ENCODE data around the gene DDX51. TPM values are rescaled to one million over a fixed set of nuclear protein-coding genes. Genes with fewer than 3 reads are reported as not detected.
A peak's percentile ranks its signal among the peaks of the same experiment; 100 is the strongest.

The DDX51 gene
- polyA plus RNA-seq, 1 donor from 2014 or later = 8.9 TPM

- no peaks in the 10 kb centered on the region for H3K27me3 Mint-ChIP-seq
- H3K27ac Mint-ChIP-seq = no peak overlapping the region
- no peaks in the 10 kb centered on the region for H3K36me3 Mint-ChIP-seq
- peaks cover 0 to 2% (median 0%) of the 10 kb centered on the region in 3 donors for H3K4me1 Mint-ChIP-seq
- H3K4me3 Mint-ChIP-seq = no peak overlapping the region
- no peaks in the 10 kb centered on the region for H3K9me3 Mint-ChIP-seq
Measured at GRCh38 chr12:132165584-132165983, 21.5 kb upstream of the DDX51 start.

GRCh38 chr12:132164426-132164825 is 20.3 kb upstream of the DDX51 start:
- H3K4me3 Mint-ChIP-seq = no peak overlapping the region
- peaks cover 0 to 2% (median 0%) of the 10 kb centered on the region in 3 donors for H3K4me1 Mint-ChIP-seq
- H3K27ac Mint-ChIP-seq = no peak overlapping the region
- no peaks in the 10 kb centered on the region for H3K9me3 Mint-ChIP-seq
- H3K36me3 Mint-ChIP-seq = no peaks in the 10 kb centered on the region
- no peaks in the 10 kb centered on the region for H3K27me3 Mint-ChIP-seq

GRCh38 chr12:132163911-132164288 is 19.8 kb upstream of the DDX51 start:
- Mint-ChIP-seq H3K4me1 (peaks cover 0 to 2% (median 0%) of the 10 kb centered on the region in 3 donors), H3K27ac (no peak overlapping the region), H3K9me3 (no peaks in the 10 kb centered on the region), H3K4me3 (no peak overlapping the region), H3K27me3 (no peaks in the 10 kb centered on the region), H3K36me3 (no peaks in the 10 kb centered on the region)

GRCh38 chr12:132163041-132163910 is 19.2 kb upstream of the DDX51 start:
- Mint-ChIP-seq H3K27me3 (no peaks in the 10 kb centered on the region), H3K4me3 (peak overlapping the region in 1 of 4 donors; percentile 54), H3K27ac (no peak overlapping the region), H3K9me3 (no peaks in the 10 kb centered on the region), H3K4me1 (peaks cover 0 to 2% (median 0%) of the 10 kb centered on the region in 3 donors), H3K36me3 (no peaks in the 10 kb centered on the region)

- Mint-ChIP-seq H3K27me3 (no peaks in the 10 kb centered on the region), H3K9me3 (no peaks in the 10 kb centered on the region), H3K27ac (no peak overlapping the region), H3K4me3 (no peak overlapping the region), H3K4me1 (peaks cover 0 to 2% (median 0%) of the 10 kb centered on the region in 3 donors), H3K36me3 (no peaks in the 10 kb centered on the region)
Measured at GRCh38 chr12:132162508-132163031, 18.5 kb upstream of the DDX51 start.

GRCh38 chr12:132161796-132162507 is 17.8 kb upstream of the DDX51 start:
- no peaks in the 10 kb centered on the region for H3K27me3 Mint-ChIP-seq
- peaks cover 0 to 2% (median 0%) of the 10 kb centered on the region in 3 donors for H3K4me1 Mint-ChIP-seq
- no peak overlapping the region for H3K27ac Mint-ChIP-seq
- H3K9me3 Mint-ChIP-seq = no peaks in the 10 kb centered on the region
- no peaks in the 10 kb centered on the region for H3K36me3 Mint-ChIP-seq
- no peak overlapping the region for H3K4me3 Mint-ChIP-seq

GRCh38 chr12:132161036-132161781 is 17.1 kb upstream of the DDX51 start:
- Mint-ChIP-seq H3K27me3 (no peaks in the 10 kb centered on the region), H3K4me3 (no peak overlapping the region), H3K27ac (no peak overlapping the region), H3K36me3 (no peaks in the 10 kb centered on the region), H3K4me1 (peaks cover 0 to 2% (median 0%) of the 10 kb centered on the region in 3 donors), H3K9me3 (no peaks in the 10 kb centered on the region)

- H3K4me3 Mint-ChIP-seq = no peak overlapping the region
- peaks cover 0 to 2% (median 0%) of the 10 kb centered on the region in 3 donors for H3K4me1 Mint-ChIP-seq
- H3K27me3 Mint-ChIP-seq = no peaks in the 10 kb centered on the region
- H3K27ac Mint-ChIP-seq = no peak overlapping the region
- H3K9me3 Mint-ChIP-seq = no peaks in the 10 kb centered on the region
- no peaks in the 10 kb centered on the region for H3K36me3 Mint-ChIP-seq
Measured at GRCh38 chr12:132160601-132161035, 16.5 kb upstream of the DDX51 start.

GRCh38 chr12:132160016-132160415 is 15.9 kb upstream of the DDX51 start:
- no peaks in the 10 kb centered on the region for H3K27me3 Mint-ChIP-seq
- no peaks in the 10 kb centered on the region for H3K9me3 Mint-ChIP-seq
- H3K36me3 Mint-ChIP-seq = no peaks in the 10 kb centered on the region
- H3K27ac Mint-ChIP-seq = no peak overlapping the region
- peaks cover 0 to 2% (median 0%) of the 10 kb centered on the region in 3 donors for H3K4me1 Mint-ChIP-seq
- peak overlapping the region in 1 of 4 donors; percentile 69 for H3K4me3 Mint-ChIP-seq

GRCh38 chr12:132159555-132160003 is 15.5 kb upstream of the DDX51 start:
- Mint-ChIP-seq H3K4me3 (no peak overlapping the region), H3K27me3 (no peaks in the 10 kb centered on the region), H3K36me3 (no peaks in the 10 kb centered on the region), H3K4me1 (peaks cover 0 to 2% (median 0%) of the 10 kb centered on the region in 3 donors), H3K9me3 (no peaks in the 10 kb centered on the region), H3K27ac (no peak overlapping the region)

- Mint-ChIP-seq H3K4me1 (no peaks in the 10 kb centered on the region), H3K27me3 (no peaks in the 10 kb centered on the region), H3K27ac (no peak overlapping the region), H3K9me3 (no peaks in the 10 kb centered on the region), H3K36me3 (no peaks in the 10 kb centered on the region), H3K4me3 (no peak overlapping the region)
Measured at GRCh38 chr12:132158677-132159554, 14.8 kb upstream of the DDX51 start.

- Mint-ChIP-seq H3K9me3 (no peaks in the 10 kb centered on the region), H3K36me3 (no peaks in the 10 kb centered on the region), H3K4me1 (no peaks in the 10 kb centered on the region), H3K4me3 (no peak overlapping the region), H3K27ac (no peak overlapping the region), H3K27me3 (no peaks in the 10 kb centered on the region)
Measured at GRCh38 chr12:132157733-132158409, 13.8 kb upstream of the DDX51 start.

- H3K9me3 Mint-ChIP-seq = no peaks in the 10 kb centered on the region
- H3K36me3 Mint-ChIP-seq = no peaks in the 10 kb centered on the region
- H3K27ac Mint-ChIP-seq = no peak overlapping the region
- H3K4me3 Mint-ChIP-seq = no peak overlapping the region
- H3K4me1 Mint-ChIP-seq = no peaks in the 10 kb centered on the region
- H3K27me3 Mint-ChIP-seq = no peaks in the 10 kb centered on the region
Measured at GRCh38 chr12:132156573-132157325, 12.6 kb upstream of the DDX51 start.

All from IgD-negative memory B cell (primary cell).